ENCODE data around the gene TUBB.
A peak's percentile ranks its signal among the peaks of the same experiment; 100 is the strongest.

The TUBB gene

GRCh38 chr6:30719791-30720737 is at the start of gene TUBB:
Gene TUBB (plus strand): TSS chr6:30720352. CDS start chr6:30720507, 155 bp downstream.
- peak; percentile 96 for DNase-seq (ENCODE audit: low read depth, low spot score)

GRCh38 chr6:30670760-30671527 is 49.2 kb upstream of the TUBB start:
- DNase-seq (ENCODE audit: low read depth, low spot score) = no peak

GRCh38 chr6:30672445-30673253 is 47.5 kb upstream of the TUBB start, which contains the start of gene DHX16:
Gene DHX16 (minus strand): TSS chr6:30673006. CDS start chr6:30672841, 165 bp downstream.
- peak; percentile 95 for DNase-seq (ENCODE audit: low read depth, low spot score)

GRCh38 chr6:30676660-30677285 is 43.4 kb upstream of the TUBB start:
- DNase-seq (ENCODE audit: low read depth, low spot score) = no peak

- DNase-seq (ENCODE audit: low read depth, low spot score) = no peak
Measured at GRCh38 chr6:30678964-30679726, 41.0 kb upstream of the TUBB start.

GRCh38 chr6:30679765-30680535 is 40.2 kb upstream of the TUBB start:
- DNase-seq (ENCODE audit: low read depth, low spot score) = no peak

- no peak for DNase-seq (ENCODE audit: low read depth, low spot score)
Measured at GRCh38 chr6:30681766-30682142, 38.4 kb upstream of the TUBB start.

- no peak for DNase-seq (ENCODE audit: low read depth, low spot score)
Measured at GRCh38 chr6:30682143-30683117, 37.7 kb upstream of the TUBB start.

GRCh38 chr6:30683183-30683979 is 36.8 kb upstream of the TUBB start:
- no peak for DNase-seq (ENCODE audit: low read depth, low spot score)

- no peak for DNase-seq (ENCODE audit: low read depth, low spot score)
Measured at GRCh38 chr6:30683980-30684338, 36.2 kb upstream of the TUBB start.

- no peak for DNase-seq (ENCODE audit: low read depth, low spot score)
Measured at GRCh38 chr6:30684386-30685156, 35.6 kb upstream of the TUBB start.

GRCh38 chr6:30685157-30686008 is 34.8 kb upstream of the TUBB start:
- DNase-seq (ENCODE audit: low read depth, low spot score) = no peak

- no peak for DNase-seq (ENCODE audit: low read depth, low spot score)
Measured at GRCh38 chr6:30686009-30686907, 33.9 kb upstream of the TUBB start, which contains the start of gene PPP1R18. Gene PPP1R18 (minus strand): TSS chr6:30686645. CDS start chr6:30686018, 627 bp downstream.

- DNase-seq (ENCODE audit: low read depth, low spot score) = no peak
Measured at GRCh38 chr6:30686908-30687658, 33.1 kb upstream of the TUBB start.

Measured in iPS DF 19.7 (cell line).